ENCODE results near the gene MBD4. TPM values are rescaled to one million over a fixed set of nuclear protein-coding genes. Genes with fewer than 3 reads are reported as not detected.
"Not testable (repeated sequence)": the region's sequence is repeated elsewhere in the genome, so short reads cannot be mapped to it uniquely, and the experiment has no call there.

Gene MBD4
- total RNA-seq, 1 experiment from 2014 or later, result 15.7 TPM

DNA sequence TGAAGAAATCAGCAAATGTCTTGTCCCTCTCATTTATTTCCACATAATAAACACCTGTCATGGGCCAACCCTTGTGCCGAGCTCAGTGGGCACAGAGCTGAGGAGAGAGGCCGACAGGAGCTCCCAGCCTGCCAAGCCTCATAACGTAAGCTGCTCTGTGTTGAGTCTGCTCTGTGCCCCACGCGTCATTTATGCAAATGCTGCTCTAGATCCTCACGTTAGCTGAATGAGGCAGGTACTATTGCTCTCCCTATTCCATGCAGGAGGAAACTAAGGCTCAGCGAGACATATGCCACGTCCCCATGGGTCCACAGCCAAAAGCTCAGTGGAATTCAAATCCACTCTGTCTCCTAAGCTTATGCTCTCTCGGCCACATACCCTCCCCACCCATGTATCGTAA lies 52.8 kb downstream of the MBD4 start:
- Histone ChIP-seq H3K9me3 (ENCODE audit: control insufficient read depth in 1 of 2, insufficient read depth in 1 of 2, low read depth in 1 of 2, low read length in 2 of 2) (no peaks in the 10 kb centered on the region), H3K9ac (ENCODE audit: low read length) (no peak overlapping the region), H3K27me3 (ENCODE audit: insufficient read depth, low read length) (no peaks in the 10 kb centered on the region), H4K20me1 (ENCODE audit: insufficient read depth) (no peaks in the 10 kb centered on the region), H2AFZ (ENCODE audit: low read depth, low read length, poor library complexity, severe bottlenecking) (no peak overlapping the region), H3K27ac (ENCODE audit: low read depth, low read length) (no peak overlapping the region), H3K4me3 (replicated peaks in 1 of 2; ENCODE audit: low read depth in 1 of 2, low read length in 2 of 2) (no peak overlapping the region), H3K36me3 (ENCODE audit: control insufficient read depth in 1 of 2, insufficient read depth in 2 of 2, low read length in 2 of 2) (peaks cover 8 to 25% of the 10 kb centered on the region in 2 experiments; a peak in 3 of 4 replicates), H3K4me1 (ENCODE audit: control insufficient read depth in 1 of 2, insufficient read depth in 2 of 2, low read length in 2 of 2) (peaks cover 23 to 26% of the 10 kb centered on the region in 2 experiments), H3K79me2 (ENCODE audit: insufficient read depth, low read length) (no peaks in the 10 kb centered on the region), H3K4me2 (ENCODE audit: low read length) (no peak overlapping the region), H3K9me2 (ENCODE audit: insufficient read depth) (no peaks in the 10 kb centered on the region)
- ATAC-seq, result no peak
- intact Hi-C loops (cut with micrococcal nuclease), result no loop called here
- POLR2A ChIA-PET, result no interaction called here
- TF ChIP-seq EZH2phosphoT487 (IDR thresholded peaks at IDR 0.05; ENCODE audit: borderline replicate concordance) (no peak), ZNF274 (IDR thresholded peaks at IDR 0.05; ENCODE audit: low read depth, low read length) (no peak), CEBPB (IDR thresholded peaks at IDR 0.05; ENCODE audit: low read depth) (no peak)
- no TSS peak for BruUV-seq (replicated peaks)
- CTCF ChIA-PET, result no interaction called here
- DNase-seq (ENCODE audit: low read depth, low spot score), result no peak
- RAD21 ChIA-PET (ENCODE audit: low non-redundant PET in 1 of 2, low total read pairs in 2 of 2, uncharacterized antibody in 2 of 2, unreplicated experiment in 2 of 2), result no interaction called here

DNA sequence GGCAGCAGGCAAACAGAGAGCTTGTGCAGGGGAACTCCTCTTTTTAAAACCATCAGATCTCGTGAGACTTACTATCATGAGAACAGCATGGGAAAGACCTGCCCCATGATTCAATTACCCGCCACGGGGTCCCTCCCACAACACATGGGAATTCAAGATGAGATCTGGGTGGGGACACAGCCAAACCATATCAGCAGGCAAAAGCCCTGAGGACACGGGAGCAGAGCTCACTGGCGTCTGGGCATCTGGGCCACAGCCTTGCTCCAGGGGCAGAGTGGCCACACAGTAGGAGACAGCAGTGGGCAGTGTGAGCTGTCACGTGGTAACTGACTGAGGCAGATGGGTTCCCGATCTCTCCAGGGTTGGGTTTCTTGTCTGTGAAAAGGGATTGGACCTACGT lies 54.2 kb downstream of the MBD4 start:
- H3K27me3 ChIP-seq (ENCODE audit: insufficient read depth, low read length); H2AFZ ChIP-seq (ENCODE audit: low read depth, low read length, poor library complexity, severe bottlenecking); H4K20me1 ChIP-seq (ENCODE audit: insufficient read depth); H3K4me2 ChIP-seq (ENCODE audit: low read length); H3K9ac ChIP-seq (ENCODE audit: low read length); H3K9me2 ChIP-seq (ENCODE audit: insufficient read depth); BruUV-seq (replicated peaks); RAD21 ChIA-PET (ENCODE audit: low non-redundant PET in 1 of 2, low total read pairs in 2 of 2, uncharacterized antibody in 2 of 2, unreplicated experiment in 2 of 2); H3K79me2 ChIP-seq (ENCODE audit: insufficient read depth, low read length); CTCF ChIA-PET; H3K9me3 ChIP-seq (ENCODE audit: control insufficient read depth in 1 of 2, insufficient read depth in 1 of 2, low read depth in 1 of 2, low read length in 2 of 2); H3K27ac ChIP-seq (ENCODE audit: low read depth, low read length); H3K4me3 ChIP-seq (replicated peaks in 1 of 2; ENCODE audit: low read depth in 1 of 2, low read length in 2 of 2); DNase-seq (ENCODE audit: low read depth, low spot score); ATAC-seq; intact Hi-C loops (cut with micrococcal nuclease): not testable (repeated sequence)
- peaks cover 2 to 15% of the 10 kb centered on the region in 2 experiments; a peak in 1 of 4 replicates for H3K36me3 ChIP-seq (ENCODE audit: control insufficient read depth in 1 of 2, insufficient read depth in 2 of 2, low read length in 2 of 2)
- POLR2A ChIA-PET, result interaction anchor here (0.7 kb wide), 1 partner anchor 365 kb away, joined by 3 read pairs; no protein-coding TSS in a partner anchor
- H3K4me1 ChIP-seq (ENCODE audit: control insufficient read depth in 1 of 2, insufficient read depth in 2 of 2, low read length in 2 of 2), result peaks cover 23 to 26% of the 10 kb centered on the region in 2 experiments

All from HCT116 (cell line).